Measurements from ENCODE around the gene VEPH1.

Gene VEPH1

GRCh38 chr3:157502916-157503595 lies at the start of gene VEPH1:
Gene VEPH1, minus strand, starts transcription at chr3:157503416. Its CDS starts 8,067 bp downstream, at chr3:157495349.
- DNase-seq (ENCODE audit: low read depth in 2 of 2), result no peak

- DNase-seq (ENCODE audit: low read depth in 2 of 2), result no peak
Observed at GRCh38 chr3:157551961-157552360, 48.7 kb upstream of the VEPH1 start.

GRCh38 chr3:157549498-157549897 lies 46.3 kb upstream of the VEPH1 start:
- no peak for DNase-seq (ENCODE audit: low read depth in 2 of 2)

- DNase-seq (ENCODE audit: low read depth in 2 of 2), result no peak
Observed at GRCh38 chr3:157544501-157545130, 41.4 kb upstream of the VEPH1 start.

- no peak for DNase-seq (ENCODE audit: low read depth in 2 of 2)
Observed at GRCh38 chr3:157543501-157544035, 40.4 kb upstream of the VEPH1 start.

GRCh38 chr3:157542711-157543500 lies 39.7 kb upstream of the VEPH1 start:
- no peak for DNase-seq (ENCODE audit: low read depth in 2 of 2)

- DNase-seq (ENCODE audit: low read depth in 2 of 2), result no peak
Observed at GRCh38 chr3:157541506-157542236, 38.5 kb upstream of the VEPH1 start.

- DNase-seq (ENCODE audit: low read depth in 2 of 2), result no peak
Observed at GRCh38 chr3:157540656-157541055, 37.4 kb upstream of the VEPH1 start.

- DNase-seq (ENCODE audit: low read depth in 2 of 2), result no peak
Observed at GRCh38 chr3:157535667-157536066, 32.5 kb upstream of the VEPH1 start.

GRCh38 chr3:157534725-157535161 lies 31.5 kb upstream of the VEPH1 start:
- no peak for DNase-seq (ENCODE audit: low read depth in 2 of 2)

- no peak for DNase-seq (ENCODE audit: low read depth in 2 of 2)
Observed at GRCh38 chr3:157533298-157534070, 30.3 kb upstream of the VEPH1 start.

GRCh38 chr3:157532529-157533297 lies 29.5 kb upstream of the VEPH1 start:
- no peak for DNase-seq (ENCODE audit: low read depth in 2 of 2)

- DNase-seq (ENCODE audit: low read depth in 2 of 2), result no peak
Observed at GRCh38 chr3:157531771-157532170, 28.6 kb upstream of the VEPH1 start.

GRCh38 chr3:157531301-157531660 lies 28.1 kb upstream of the VEPH1 start:
- no peak for DNase-seq (ENCODE audit: low read depth in 2 of 2)

- no peak for DNase-seq (ENCODE audit: low read depth in 2 of 2)
Observed at GRCh38 chr3:157530637-157531300, 27.6 kb upstream of the VEPH1 start.

- no peak for DNase-seq (ENCODE audit: low read depth in 2 of 2)
Observed at GRCh38 chr3:157529751-157530150, 26.5 kb upstream of the VEPH1 start.

GRCh38 chr3:157529085-157529484 lies 25.9 kb upstream of the VEPH1 start:
- DNase-seq (ENCODE audit: low read depth in 2 of 2), result no peak

- DNase-seq (ENCODE audit: low read depth in 2 of 2), result no peak
Observed at GRCh38 chr3:157527131-157527881, 24.1 kb upstream of the VEPH1 start.

- DNase-seq (ENCODE audit: low read depth in 2 of 2), result no peak
Observed at GRCh38 chr3:157526036-157526435, 22.8 kb upstream of the VEPH1 start.

Measured in stimulated activated CD8-positive, alpha-beta memory T cell treated with anti-CD3 and anti-CD28 coated beads, Interleukin-2, amount 100 ng/mL, for 1 hour (primary cell).